A673 (cell line): ENCODE measurements around the gene SSBP1. TPM values are rescaled to one million over a fixed set of nuclear protein-coding genes. Genes with fewer than 3 reads are reported as not detected.

ENCODE experiments used
- BruUV-seq: library from RNA; stranded (reverse); fragments of 400-500 nt; replicated peaks from 2 replicates; lab custom pipeline; 2021; lab: Mats Ljungman, UMichigan
- CTCF ChIA-PET: fragments of 300-600 bp; sonication (Branson Sonifier 250); formaldehyde crosslinking; loops from one replicate; lab custom pipeline; 2022; ENCODE audit warnings: antibody characterized with exemption; lab: Charles Lee
- POLR2A ChIA-PET: fragments of 300-600 bp; sonication (Branson Sonifier 250); formaldehyde crosslinking; loops from one replicate; lab custom pipeline; 2022; ENCODE audit warnings: antibody characterized with exemption; ENCODE audit not compliant: low non-redundant PET; lab: Charles Lee
- DNase-seq: peaks from one replicate; pipeline ENCODE4 v3.0.0-alpha.2; 2015; ENCODE audit warnings: low spot score
- H3K27ac ChIP-seq: fragments of 200-600 bp; sonication (generic); 2 replicates; pipeline ENCODE4 v1.5.1; 2016; ENCODE audit warnings: mixed run types, low read depth, mild to moderate bottlenecking, mixed read lengths, antibody characterized with exemption, low read length; ENCODE audit not compliant: poor library complexity, severe bottlenecking
- H3K27me3 ChIP-seq: fragments of 200-600 bp; sonication (generic); replicated peaks from 2 replicates; pipeline ENCODE4 v1.6.1; 2017; ENCODE audit warnings: mixed run types, low read depth, mild to moderate bottlenecking, mixed read lengths, antibody characterized with exemption, low read length; ENCODE audit not compliant: insufficient read depth, poor library complexity
- H3K36me3 ChIP-seq: fragments of 200-600 bp; sonication (generic); 2 replicates; pipeline ENCODE4 v1.6.1; 2016; ENCODE audit warnings: mixed run types, mild to moderate bottlenecking, mixed read lengths, antibody characterized with exemption, low read length; ENCODE audit not compliant: insufficient read depth, poor library complexity, severe bottlenecking
- H3K4me1 ChIP-seq: fragments of 200-600 bp; sonication (generic); 2 replicates; pipeline ENCODE4 v1.6.1; 2017; ENCODE audit warnings: mixed run types, mild to moderate bottlenecking, mixed read lengths, antibody characterized with exemption, low read length; ENCODE audit not compliant: insufficient read depth, poor library complexity, severe bottlenecking
- H3K4me3 ChIP-seq: fragments of 200-600 bp; sonication (generic); 2 replicates; pipeline ENCODE4 v1.5.1; 2016; ENCODE audit warnings: low read depth, mixed run types, mild to moderate bottlenecking, mixed read lengths, low read length; ENCODE audit not compliant: poor library complexity, severe bottlenecking
- H3K9me3 ChIP-seq: fragments of 200-600 bp; sonication (generic); 2 replicates; pipeline ENCODE4 v1.6.1; 2016; ENCODE audit warnings: mixed run types, low read depth, mild to moderate bottlenecking, mixed read lengths, antibody characterized with exemption, low read length; ENCODE audit not compliant: poor library complexity, severe bottlenecking
- CTCF ChIP-seq: fragments of 300-800, 200-600 bp; sonication (generic); conservative IDR thresholded peaks from 2 replicates; pipeline ENCODE4 v1.5.1; 2017; ENCODE audit warnings: low read depth, mild to moderate bottlenecking, antibody characterized with exemption, low read length, moderate library complexity, mixed read lengths
- EZH2 ChIP-seq: fragments of 200-600 bp; sonication (generic); IDR thresholded peaks from 2 replicates; pipeline ENCODE4 v1.6.1; 2017; ENCODE audit warnings: borderline replicate concordance, low read depth, mild to moderate bottlenecking, mixed read lengths, antibody characterized with exemption, low read length; ENCODE audit not compliant: poor library complexity, severe bottlenecking
- intact Hi-C: fragments of 100-400 bp; cut with micrococcal nuclease; formaldehyde crosslinking; loops from one replicate; pipeline ENCODE4 v1.10.0; 2022; ENCODE audit not compliant: unreplicated experiment
- total RNA-seq: library from RNA; stranded (reverse); gene quantifications from 2 replicates; pipeline ENCODE4 v1.2.3, GENCODE V29; 2021

The SSBP1 gene
- total RNA-seq, 1 experiment from 2014 or later: 189 TPM

- Histone ChIP-seq H3K36me3 (no peaks in the 10 kb centered on the region), H3K9me3 (no peaks in the 10 kb centered on the region), H3K4me3 (no peak overlapping the region), H3K27me3 (no peaks in the 10 kb centered on the region), H3K27ac (no peak overlapping the region), H3K4me1 (peaks cover 6% of the 10 kb centered on the region)
- ChIA-PET POLR2A (no interaction called here), CTCF (no interaction called here)
- TF ChIP-seq EZH2 (no peak), CTCF (no peak)
- DNase-seq: no peak
- no TSS peak for BruUV-seq
- intact Hi-C loops: loop anchor here (5.0 kb wide), 1 partner anchor 37 kb away; the partner anchor contains the start of gene SSBP1
Observed at GRCh38 chr7:141699860-141700259, 38.3 kb upstream of the SSBP1 start.

GRCh38 chr7:141700296-141700847 lies 37.8 kb upstream of the SSBP1 start:
- no peak overlapping the region for H3K4me3 ChIP-seq
- H3K4me1 ChIP-seq: peaks cover 6% of the 10 kb centered on the region
- H3K27ac ChIP-seq: no peak overlapping the region
- H3K27me3 ChIP-seq: no peaks in the 10 kb centered on the region
- TSS peak; percentile 36 for BruUV-seq
- ChIA-PET CTCF (no interaction called here), POLR2A (no interaction called here)
- intact Hi-C loops: loop anchor here (5.0 kb wide), 1 partner anchor 37 kb away; the partner anchor contains the start of gene SSBP1
- TF ChIP-seq CTCF (no peak), EZH2 (no peak)
- DNase-seq: no peak
- H3K9me3 ChIP-seq: no peaks in the 10 kb centered on the region
- H3K36me3 ChIP-seq: no peaks in the 10 kb centered on the region

GRCh38 chr7:141700848-141701371 lies 37.2 kb upstream of the SSBP1 start:
- POLR2A ChIA-PET: no interaction called here
- TF ChIP-seq CTCF: no peak
- TF ChIP-seq EZH2: no peak
- intact Hi-C loops: loop anchor here (5.0 kb wide), 1 partner anchor 36 kb away; the partner anchor contains the start of gene SSBP1

More at GRCh38 chr7:141700848-141701371, 37.2 kb upstream of the SSBP1 start:
- no peak overlapping the region for H3K27ac ChIP-seq
- no peaks in the 10 kb centered on the region for H3K9me3 ChIP-seq
- CTCF ChIA-PET: no interaction called here
- DNase-seq: no peak
- peak overlapping the region; percentile 87 for H3K4me3 ChIP-seq
- no peaks in the 10 kb centered on the region for H3K27me3 ChIP-seq
- no peaks in the 10 kb centered on the region for H3K36me3 ChIP-seq
- no TSS peak for BruUV-seq
- H3K4me1 ChIP-seq: peaks cover 6% of the 10 kb centered on the region
